ENCODE measurements around the gene TNIK. TPM values are rescaled to one million over a fixed set of nuclear protein-coding genes. Genes with fewer than 3 reads are reported as not detected.

TNIK gene
- total RNA-seq, 2 experiments from 2014 or later: 36.6 to 39.3 TPM

GRCh38 chr3:171176244-171176933, 283.8 kb downstream of the TNIK start:
- Mint-ChIP-seq H3K4me1 (peaks cover 12% of the 10 kb centered on the region), H3K27me3 (no peaks in the 10 kb centered on the region), H3K36me3 (peaks cover 31% of the 10 kb centered on the region), H3K27ac (no peak overlapping the region), H3K9me3 (ENCODE audit: low read depth) (no peaks in the 10 kb centered on the region), H3K4me3 (no peak overlapping the region)
- DNase-seq: no peak
- CTCF ChIA-PET: interaction anchor here (1.2 kb wide), 1 partner anchor 9 kb away, joined by 3 read pairs; no protein-coding TSS in a partner anchor
- no peak for ATAC-seq

DNA sequence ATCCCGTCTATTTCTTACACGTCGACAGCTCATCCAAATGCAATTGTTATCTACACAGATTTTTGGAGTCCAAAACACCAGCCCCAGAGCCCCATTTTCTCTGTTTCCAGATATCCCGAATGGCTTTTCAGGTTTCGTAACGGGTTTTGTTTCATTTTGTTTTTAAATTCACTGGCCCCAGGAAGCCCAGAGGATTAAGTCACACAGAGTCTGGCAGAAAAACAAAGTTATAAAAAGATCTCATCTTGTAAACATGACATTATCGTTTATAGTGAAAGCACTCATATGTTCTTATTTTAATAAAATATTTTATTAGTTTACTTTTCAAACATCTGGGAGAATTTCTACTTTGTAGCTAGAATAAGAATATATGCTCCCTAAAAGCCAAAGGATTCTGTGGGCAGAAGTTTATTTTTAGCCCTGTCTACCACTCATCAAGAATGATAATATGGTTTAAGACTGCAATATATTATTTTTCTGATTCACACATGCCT, 284.4 kb downstream of the TNIK start:
- Mint-ChIP-seq H3K36me3 (peaks cover 28% of the 10 kb centered on the region), H3K27me3 (no peaks in the 10 kb centered on the region), H3K4me1 (peaks cover 12% of the 10 kb centered on the region), H3K4me3 (no peak overlapping the region), H3K27ac (no peak overlapping the region), H3K9me3 (ENCODE audit: low read depth) (no peaks in the 10 kb centered on the region)
- no peak for DNase-seq
- CTCF ChIA-PET: interaction anchor here (0.7 to 1.2 kb wide), 2 partner anchors 10 to 229 kb away, joined by 3 read pairs; no protein-coding TSS in a partner anchor
- ATAC-seq: no peak

DNA sequence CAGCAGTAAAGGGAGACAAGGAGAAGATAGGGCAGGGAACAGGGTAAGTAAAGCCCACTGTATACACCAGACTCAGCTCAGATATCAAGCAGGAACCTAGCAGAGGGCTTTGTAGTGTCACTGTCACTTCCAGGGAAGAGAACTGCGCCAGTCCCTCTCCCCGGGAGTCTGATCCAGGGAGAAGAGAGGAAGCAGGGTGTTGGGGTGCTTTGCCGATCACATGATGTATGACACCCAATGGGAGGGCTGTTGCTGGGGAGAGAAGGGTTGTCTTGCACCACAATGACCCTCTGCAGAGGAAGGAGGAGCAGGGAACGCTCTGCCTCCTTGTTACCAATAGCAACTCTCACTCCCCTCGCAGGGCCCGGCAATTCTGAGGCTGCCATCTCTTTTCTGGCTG, 286.5 kb downstream of the TNIK start:
- Mint-ChIP-seq H3K27me3 (no peaks in the 10 kb centered on the region), H3K9me3 (ENCODE audit: low read depth) (no peaks in the 10 kb centered on the region), H3K4me1 (peaks cover 7% of the 10 kb centered on the region), H3K36me3 (peaks cover 22% of the 10 kb centered on the region), H3K27ac (no peak overlapping the region), H3K4me3 (no peak overlapping the region)
- ATAC-seq: no peak
- DNase-seq: no peak
- CTCF ChIA-PET: interaction anchor here (2.4 kb wide), 1 partner anchor 11 kb away, joined by 9 read pairs; no protein-coding TSS in a partner anchor

DNA sequence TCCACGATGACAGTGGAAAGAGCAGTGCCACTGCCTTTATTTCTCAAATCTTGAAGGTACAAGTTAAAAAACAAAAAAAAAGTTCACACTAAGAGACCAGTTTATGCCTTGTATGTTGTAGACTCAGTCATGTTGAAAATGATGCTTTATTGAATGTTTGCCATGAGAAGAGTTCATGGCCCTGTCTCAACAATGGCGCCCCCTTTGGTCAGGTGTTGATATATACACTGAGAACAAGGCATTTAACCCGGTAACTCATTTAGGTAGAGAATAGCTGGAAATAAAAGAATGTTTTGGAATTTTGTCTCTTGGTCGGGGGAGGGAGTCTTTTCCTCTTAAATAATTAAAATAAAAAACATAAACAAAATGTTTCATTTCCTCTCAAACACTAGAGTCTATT, 288.1 kb downstream of the TNIK start:
- no peaks in the 10 kb centered on the region for H3K9me3 Mint-ChIP-seq (ENCODE audit: low read depth)
- H3K27me3 Mint-ChIP-seq: no peaks in the 10 kb centered on the region
- CTCF ChIA-PET: interaction anchor here (0.7 to 2.4 kb wide), 2 partner anchors 9 kb away, joined by 3 to 9 read pairs; no protein-coding TSS in a partner anchor
- ATAC-seq (no peak), DNase-seq (no peak)
- no peak overlapping the region for H3K27ac Mint-ChIP-seq
- H3K4me1 Mint-ChIP-seq: no peaks in the 10 kb centered on the region
- no peak overlapping the region for H3K4me3 Mint-ChIP-seq
- peaks cover 21% of the 10 kb centered on the region for H3K36me3 Mint-ChIP-seq

DNA sequence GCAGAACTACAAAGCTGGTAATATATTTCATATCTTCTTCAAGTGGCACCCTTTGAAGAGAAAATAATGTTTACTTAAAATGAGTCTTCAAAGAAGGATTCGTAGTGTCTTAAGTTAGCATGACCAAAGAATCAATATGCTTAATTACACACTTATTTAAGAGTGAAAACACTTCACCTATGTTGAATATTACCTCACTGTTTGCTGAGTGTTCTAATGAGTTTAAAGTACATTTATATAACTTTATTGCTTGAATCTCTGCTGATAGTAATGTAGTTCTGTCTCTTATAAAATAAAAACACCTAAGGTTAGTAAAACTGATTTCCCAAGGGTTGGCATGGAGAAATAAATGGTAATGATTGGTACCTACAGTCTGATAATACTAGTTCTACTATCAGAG, 290.3 kb downstream of the TNIK start:
- CTCF ChIA-PET: no interaction called here
- H3K4me3 Mint-ChIP-seq: no peak overlapping the region

GRCh38 chr3:171169443-171169842, 290.8 kb downstream of the TNIK start:
- Mint-ChIP-seq H3K36me3 (peaks cover 30% of the 10 kb centered on the region), H3K9me3 (ENCODE audit: low read depth) (no peaks in the 10 kb centered on the region), H3K4me3 (no peak overlapping the region), H3K4me1 (peaks cover 15% of the 10 kb centered on the region), H3K27ac (no peak overlapping the region), H3K27me3 (no peaks in the 10 kb centered on the region)
- no peak for DNase-seq
- CTCF ChIA-PET: no interaction called here
- no peak for ATAC-seq

More for the DNA sequence above, 290.3 kb downstream of the TNIK start:
- ATAC-seq (no peak), DNase-seq (no peak)
- H3K27ac Mint-ChIP-seq: no peak overlapping the region
- peaks cover 31% of the 10 kb centered on the region for H3K36me3 Mint-ChIP-seq
- H3K9me3 Mint-ChIP-seq (ENCODE audit: low read depth): no peaks in the 10 kb centered on the region
- H3K4me1 Mint-ChIP-seq: peaks cover 15% of the 10 kb centered on the region
- H3K27me3 Mint-ChIP-seq: no peaks in the 10 kb centered on the region

GRCh38 chr3:171168551-171168950, 291.7 kb downstream of the TNIK start:
- no peaks in the 10 kb centered on the region for H3K27me3 Mint-ChIP-seq
- no peak for DNase-seq
- no peaks in the 10 kb centered on the region for H3K9me3 Mint-ChIP-seq (ENCODE audit: low read depth)
- H3K27ac Mint-ChIP-seq: no peak overlapping the region
- no peak overlapping the region for H3K4me3 Mint-ChIP-seq
- peaks cover 33% of the 10 kb centered on the region for H3K36me3 Mint-ChIP-seq
- peaks cover 15% of the 10 kb centered on the region for H3K4me1 Mint-ChIP-seq
- no peak for ATAC-seq
- CTCF ChIA-PET: interaction anchor here (1.3 kb wide), 1 partner anchor 398 kb away, joined by 4 read pairs; no protein-coding TSS in a partner anchor

GRCh38 chr3:171168086-171168485, 292.1 kb downstream of the TNIK start:
- Mint-ChIP-seq H3K4me3 (no peak overlapping the region), H3K4me1 (peaks cover 17% of the 10 kb centered on the region), H3K9me3 (ENCODE audit: low read depth) (peaks cover 2% of the 10 kb centered on the region), H3K27ac (no peak overlapping the region), H3K36me3 (peaks cover 35% of the 10 kb centered on the region), H3K27me3 (no peaks in the 10 kb centered on the region)
- no peak for DNase-seq
- no peak for ATAC-seq
- CTCF ChIA-PET: interaction anchor here (1.3 kb wide), 1 partner anchor 398 kb away, joined by 4 read pairs; no protein-coding TSS in a partner anchor

DNA sequence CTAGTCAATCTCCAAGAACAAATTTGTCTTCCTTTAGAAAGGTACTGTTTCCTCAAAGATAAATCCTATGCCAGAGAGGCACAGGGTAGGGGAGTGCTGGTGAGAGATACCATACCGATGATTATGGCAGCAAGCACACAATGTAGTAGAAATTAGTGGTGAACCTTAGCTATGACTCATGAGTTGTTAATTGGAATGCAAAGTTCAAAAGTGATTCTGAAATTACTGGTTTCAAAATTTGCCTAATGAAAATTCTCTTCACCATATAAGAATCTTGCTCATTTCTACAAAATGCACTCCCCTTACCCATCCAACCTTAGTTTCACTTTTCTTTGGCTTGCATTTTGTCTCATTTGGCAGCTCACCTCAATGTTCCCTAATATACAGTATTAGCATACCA, 294.2 kb downstream of the TNIK start:
- ATAC-seq (peak; percentile 75), DNase-seq (no peak)
- peak overlapping the region; percentile 38 for H3K4me3 Mint-ChIP-seq
- H3K27me3 Mint-ChIP-seq: no peaks in the 10 kb centered on the region
- H3K27ac Mint-ChIP-seq: peak overlapping the region; percentile 82
- CTCF ChIA-PET: interaction anchor here (1.2 to 1.3 kb wide), 2 partner anchors 400 to 606 kb away, joined by 4 read pairs; no protein-coding TSS in a partner anchor
- H3K36me3 Mint-ChIP-seq: peaks cover 43% of the 10 kb centered on the region
- H3K4me1 Mint-ChIP-seq: peaks cover 19% of the 10 kb centered on the region
- H3K9me3 Mint-ChIP-seq (ENCODE audit: low read depth): peaks cover 7% of the 10 kb centered on the region

GRCh38 chr3:171165499-171165921, 294.7 kb downstream of the TNIK start:
- DNase-seq (peak; percentile 45), ATAC-seq (peak; percentile 50)
- peak overlapping the region; percentile 38 for H3K4me3 Mint-ChIP-seq
- H3K9me3 Mint-ChIP-seq (ENCODE audit: low read depth): peaks cover 7% of the 10 kb centered on the region
- no peaks in the 10 kb centered on the region for H3K27me3 Mint-ChIP-seq
- H3K27ac Mint-ChIP-seq: peak overlapping the region; percentile 82
- peaks cover 48% of the 10 kb centered on the region for H3K36me3 Mint-ChIP-seq
- peaks cover 19% of the 10 kb centered on the region for H3K4me1 Mint-ChIP-seq
- CTCF ChIA-PET: interaction anchor here (1.2 to 1.3 kb wide), 2 partner anchors 401 to 607 kb away, joined by 4 read pairs; no protein-coding TSS in a partner anchor

DNA sequence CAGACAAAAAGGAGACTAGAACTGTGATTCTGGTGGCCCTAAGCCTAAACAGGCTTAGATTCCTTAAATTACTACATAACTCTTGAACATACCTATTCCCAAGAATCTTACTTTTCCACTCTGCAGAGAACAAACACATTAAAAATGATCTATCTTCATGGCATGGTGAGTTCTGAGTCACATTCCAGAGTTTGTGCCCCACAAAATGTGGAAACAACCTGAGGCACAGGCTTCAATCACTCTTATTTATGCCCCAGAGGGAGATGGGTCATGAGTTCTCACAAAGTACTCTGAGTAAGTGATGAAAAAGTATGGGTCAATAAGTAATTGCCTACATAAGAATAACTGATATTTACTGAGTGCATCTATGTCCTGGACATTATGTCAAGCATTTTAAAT, 296.1 kb downstream of the TNIK start:
- no peak overlapping the region for H3K27ac Mint-ChIP-seq
- H3K27me3 Mint-ChIP-seq: no peaks in the 10 kb centered on the region
- DNase-seq (no peak), ATAC-seq (no peak)
- CTCF ChIA-PET: no interaction called here
- H3K4me3 Mint-ChIP-seq: no peak overlapping the region
- peaks cover 19% of the 10 kb centered on the region for H3K4me1 Mint-ChIP-seq
- peaks cover 51% of the 10 kb centered on the region for H3K36me3 Mint-ChIP-seq
- H3K9me3 Mint-ChIP-seq (ENCODE audit: low read depth): peaks cover 7% of the 10 kb centered on the region

DNA sequence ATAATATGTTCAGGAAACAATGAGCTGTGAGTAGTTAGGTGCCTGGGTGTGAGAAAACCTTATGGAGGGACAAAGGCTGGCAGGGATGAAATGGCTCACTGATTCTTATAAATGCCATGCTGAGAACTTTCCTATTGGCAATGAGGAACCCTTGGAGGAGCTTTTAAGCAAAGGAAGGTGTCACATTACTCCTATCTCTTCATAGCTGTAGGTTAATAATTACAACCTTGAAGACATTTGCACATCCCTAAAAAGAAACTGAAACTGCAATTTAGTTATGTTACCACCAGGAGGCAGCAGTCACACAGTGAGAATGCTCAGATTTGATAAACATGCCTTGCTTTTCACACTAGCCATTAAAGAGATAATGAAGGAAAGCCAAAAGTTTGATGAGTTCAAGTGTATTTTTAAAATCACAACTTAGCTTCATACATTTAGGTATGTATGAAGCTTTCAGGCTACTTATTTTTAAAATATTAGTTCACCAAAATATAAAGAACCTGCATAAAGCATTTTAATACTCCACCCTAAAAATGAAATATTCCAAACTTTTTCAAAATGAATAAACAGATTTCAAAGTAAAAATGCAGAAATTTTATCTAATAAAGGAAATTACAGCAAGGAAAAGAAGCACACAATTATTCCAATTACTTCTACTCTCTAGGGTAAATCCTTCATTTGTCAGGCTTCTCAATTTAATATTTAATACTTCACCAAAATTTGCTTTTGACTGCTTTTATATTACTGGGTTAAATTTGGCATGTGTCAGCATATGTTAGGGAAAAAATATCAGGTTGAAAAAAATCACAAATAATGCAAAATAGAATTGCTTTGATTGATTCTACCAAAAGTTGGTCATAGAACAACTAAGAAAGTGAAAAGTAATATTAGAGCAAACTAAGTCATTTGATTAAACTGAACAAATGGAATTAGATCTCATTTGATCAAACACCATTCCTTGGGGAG, 296.8 kb downstream of the TNIK start:
- no peak overlapping the region for H3K4me3 Mint-ChIP-seq
- no peak for DNase-seq
- peaks cover 49% of the 10 kb centered on the region for H3K36me3 Mint-ChIP-seq
- ATAC-seq: no peak
- H3K27me3 Mint-ChIP-seq: no peaks in the 10 kb centered on the region
- peaks cover 19% of the 10 kb centered on the region for H3K4me1 Mint-ChIP-seq
- CTCF ChIA-PET: interaction anchor here (0.7 to 2.2 kb wide), 11 partner anchors 9 to 1372 kb away, joined by 3 to 27 read pairs (median 4); no protein-coding TSS in a partner anchor
- H3K27ac Mint-ChIP-seq: peak overlapping the region; percentile 47
- peaks cover 7% of the 10 kb centered on the region for H3K9me3 Mint-ChIP-seq (ENCODE audit: low read depth)

DNA sequence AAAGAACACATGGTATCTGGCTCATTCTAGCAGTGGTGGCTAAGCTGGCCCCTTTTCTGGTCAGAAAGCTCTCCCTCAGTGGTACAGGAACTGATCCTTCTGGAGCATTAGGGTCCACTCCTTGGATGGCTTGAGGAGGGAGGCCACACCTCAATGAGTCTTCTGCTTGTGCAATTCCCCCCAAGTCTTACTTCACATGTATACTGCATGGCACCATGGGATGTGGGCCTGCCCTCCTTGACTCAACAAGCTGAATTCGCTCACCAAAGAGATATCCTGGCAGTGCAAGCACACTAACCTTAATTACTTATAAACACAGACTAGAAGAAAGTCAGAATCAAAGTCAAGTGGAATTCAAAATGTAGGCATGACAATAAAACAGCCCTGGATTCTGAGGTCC, 299.9 kb downstream of the TNIK start:
- H3K4me3 Mint-ChIP-seq: no peak overlapping the region
- peaks cover 33% of the 10 kb centered on the region for H3K36me3 Mint-ChIP-seq
- peaks cover 5% of the 10 kb centered on the region for H3K4me1 Mint-ChIP-seq
- no peak for DNase-seq
- H3K27me3 Mint-ChIP-seq: no peaks in the 10 kb centered on the region
- H3K27ac Mint-ChIP-seq: no peak overlapping the region
- peaks cover 7% of the 10 kb centered on the region for H3K9me3 Mint-ChIP-seq (ENCODE audit: low read depth)
- CTCF ChIA-PET: interaction anchor here (0.6 to 1.6 kb wide), 2 partner anchors 207 to 406 kb away, joined by 3 to 5 read pairs; no protein-coding TSS in a partner anchor
- no peak for ATAC-seq
